Muscle of leg (tissue), 11 donors: Measurements from ENCODE around the gene EXD1. TPM values are rescaled to one million over a fixed set of nuclear protein-coding genes. Genes with fewer than 3 reads are reported as not detected.

ENCODE experiments used
- DNase-seq: peaks from one replicate; pipeline ENCODE4 v3.0.0; 2013
- H3K27ac ChIP-seq: one replicate; pipeline ENCODE4 v1.5.1; 2013; ENCODE audit warnings: mild to moderate bottlenecking, low read length, control low read depth
- H3K27me3 ChIP-seq: one replicate; pipeline ENCODE4 v1.6.1; 2013; ENCODE audit warnings: low read length; ENCODE audit not compliant: control insufficient read depth, insufficient read depth
- H3K36me3 ChIP-seq: one replicate; pipeline ENCODE4 v1.6.1; 2013; ENCODE audit warnings: low read length; ENCODE audit not compliant: control insufficient read depth, insufficient read depth
- H3K4me1 ChIP-seq: one replicate; pipeline ENCODE4 v1.6.1; 2013; ENCODE audit warnings: low read length; ENCODE audit not compliant: control insufficient read depth, insufficient read depth
- H3K4me3 ChIP-seq: one replicate; pipeline ENCODE4 v1.5.1; 2013; ENCODE audit warnings: low read length, control low read depth
- H3K9me3 ChIP-seq: replicated peaks from 2 replicates; pipeline ENCODE4 v1.6.1; 2013; ENCODE audit warnings: low read depth, low read length; ENCODE audit not compliant: control insufficient read depth
- WGBS: methylation state at CpG from one replicate; pipeline ENCODE4 v1.1.5; 2013; ENCODE audit warnings: missing lambda C conversion rate; ENCODE audit not compliant: insufficient coverage; 5-methylcytosine and 5-hydroxymethylcytosine counted together
- polyA plus RNA-seq, 8 donors: library from polyadenylated mRNA; unstranded; fragments of 120-200 nt; gene quantifications; one replicate each; pipeline versions ENCODE4 v1.2.1 to v1.2.3, GENCODE V29; 2013; ENCODE audit warnings: inconsistent platforms in 1 of 8, low replicate concordance in 1 of 8; ENCODE audit not compliant: insufficient read length in 8 of 8, insufficient read depth in 1 of 8
- total RNA-seq: library from RNA; stranded (reverse); fragments of 120-200 nt; gene quantifications from one replicate; pipeline ENCODE4 v1.2.4, GENCODE V29; 2013

EXD1 gene
- total and polyA plus RNA-seq, 9 donors, result 0.07 to 0.40 TPM; not detected in 7

DNA sequence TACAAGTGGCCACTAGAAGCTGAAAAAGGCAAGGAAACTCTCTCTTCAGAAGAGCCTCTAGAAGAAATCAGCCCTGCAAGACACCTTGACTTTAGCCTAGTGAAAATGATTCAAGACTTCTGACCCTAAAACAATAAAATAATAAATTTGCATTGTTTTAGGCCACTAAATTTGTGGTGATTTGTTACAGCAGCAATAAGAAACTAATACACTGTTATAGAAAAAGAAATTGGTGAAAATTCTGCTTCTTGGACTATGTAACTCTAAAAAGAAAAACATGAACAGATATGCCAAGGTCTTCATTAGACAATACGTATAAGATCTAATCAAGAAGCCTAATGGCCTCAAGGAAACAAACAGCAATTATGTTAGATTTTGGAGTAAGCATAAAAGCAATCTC is 36.1 kb downstream of the EXD1 start:
- Histone ChIP-seq H3K27me3 (no peaks in the 10 kb centered on the region), H3K27ac (no peak overlapping the region), H3K9me3 (no peaks in the 10 kb centered on the region), H3K4me1 (no peaks in the 10 kb centered on the region), H3K4me3 (no peak overlapping the region), H3K36me3 (no peaks in the 10 kb centered on the region)
- no peak for DNase-seq
- no CpG with 5 or more reads among the region's 1 CpG for WGBS

DNA sequence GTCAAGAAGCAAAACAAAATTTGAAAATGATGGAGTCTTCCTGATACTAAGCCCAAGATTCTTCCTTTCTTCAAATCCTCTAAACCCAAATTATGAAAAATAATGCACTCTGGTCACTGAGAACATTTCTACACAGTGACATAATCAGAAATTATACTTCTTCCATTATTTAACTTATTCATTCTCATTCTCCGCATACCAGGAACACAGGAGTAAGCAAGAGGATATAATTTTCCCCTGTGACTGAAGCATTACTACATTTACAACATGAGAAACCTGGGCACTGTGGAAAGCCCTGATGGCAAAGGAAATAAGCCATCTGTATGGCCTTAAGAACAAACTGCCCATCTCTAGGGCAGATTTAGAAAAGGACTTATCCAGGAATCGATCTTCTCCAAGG is 47.0 kb downstream of the EXD1 start:
- no peak for DNase-seq
- no CpG with 5 or more reads among the region's 2 CpGs for WGBS
- no peak overlapping the region for H3K27ac ChIP-seq
- H3K4me1 ChIP-seq, result no peaks in the 10 kb centered on the region
- H3K27me3 ChIP-seq, result no peaks in the 10 kb centered on the region
- no peaks in the 10 kb centered on the region for H3K9me3 ChIP-seq
- H3K36me3 ChIP-seq, result no peaks in the 10 kb centered on the region
- H3K4me3 ChIP-seq, result no peak overlapping the region

DNA sequence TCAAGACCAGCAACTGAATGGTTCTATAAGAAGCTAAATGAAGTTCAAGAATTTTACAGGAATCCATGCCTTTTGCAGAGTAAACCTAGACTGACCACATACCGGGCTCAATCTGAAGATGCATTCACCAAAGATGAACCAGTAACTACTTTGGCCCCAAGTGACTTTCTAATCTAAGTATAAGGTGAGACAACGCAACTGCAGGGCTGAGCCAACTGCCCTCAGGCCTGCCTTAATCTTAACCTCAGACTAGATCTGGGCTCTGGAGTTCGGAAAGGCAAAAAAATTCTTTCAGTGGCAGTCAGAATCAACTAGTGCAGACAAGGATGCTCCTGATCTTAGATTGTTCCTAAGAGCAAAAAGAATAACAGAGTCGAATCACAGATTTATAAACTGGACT is 48.3 kb downstream of the EXD1 start:
- WGBS, result 33% methylated on average over 3 of the region's 4 CpGs
- Histone ChIP-seq H3K4me3 (no peak overlapping the region), H3K9me3 (no peaks in the 10 kb centered on the region), H3K36me3 (no peaks in the 10 kb centered on the region), H3K27me3 (no peaks in the 10 kb centered on the region), H3K27ac (no peak overlapping the region), H3K4me1 (no peaks in the 10 kb centered on the region)
- DNase-seq, result no peak

DNA sequence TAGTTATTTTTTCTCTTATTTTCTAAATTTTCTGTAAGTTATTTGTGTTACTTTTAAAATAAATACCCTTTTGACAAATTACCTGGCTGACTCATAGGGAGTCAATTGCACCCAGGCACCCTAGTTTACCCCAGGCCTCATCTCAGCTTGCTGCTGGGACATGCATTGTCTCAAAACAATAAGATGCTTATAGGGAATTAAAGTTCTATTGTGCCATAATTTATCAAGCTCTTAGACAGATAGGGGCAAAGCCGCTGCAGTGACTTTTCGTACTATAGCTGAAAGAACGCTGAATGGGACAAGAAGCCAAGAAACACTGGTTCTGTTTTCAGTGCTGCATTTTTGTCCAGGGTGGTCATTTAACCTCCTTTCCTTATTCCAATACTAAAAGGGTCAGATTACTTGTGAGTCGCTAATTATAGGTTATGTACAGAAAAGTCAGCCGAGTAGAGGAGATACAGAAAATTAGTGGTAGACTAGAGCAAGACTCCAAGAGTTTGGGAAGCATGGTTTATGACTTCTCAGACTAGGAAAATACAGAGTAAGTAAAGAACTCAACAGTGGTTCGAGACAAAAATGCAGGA is 50.3 kb downstream of the EXD1 start:
- H3K9me3 ChIP-seq, result no peaks in the 10 kb centered on the region
- 71% methylated on average over 2 of the region's 6 CpGs for WGBS
- no peaks in the 10 kb centered on the region for H3K4me1 ChIP-seq
- H3K4me3 ChIP-seq, result no peak overlapping the region
- H3K27ac ChIP-seq, result no peak overlapping the region
- H3K27me3 ChIP-seq, result no peaks in the 10 kb centered on the region
- H3K36me3 ChIP-seq, result no peaks in the 10 kb centered on the region
- no peak for DNase-seq

DNA sequence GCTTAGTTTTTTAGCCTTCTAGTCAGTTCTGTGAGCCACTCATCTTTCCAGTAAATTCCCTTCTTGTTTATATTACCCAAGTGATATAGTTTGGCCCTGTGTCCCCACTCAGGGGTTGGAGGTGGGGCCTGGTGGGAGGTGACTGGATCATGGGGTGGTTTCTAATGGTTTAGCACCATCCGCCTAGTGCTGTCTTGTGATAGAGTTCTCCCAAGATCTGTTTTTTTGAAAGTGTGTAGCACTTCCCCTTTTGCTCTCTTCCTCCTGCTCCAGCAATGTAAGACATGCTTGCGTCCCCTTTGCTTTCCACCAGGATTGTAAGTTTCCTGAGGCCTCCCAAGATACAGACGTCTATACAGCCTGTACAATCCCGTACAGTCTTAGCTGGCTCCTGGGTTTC is 60.8 kb downstream of the EXD1 start:
- DNase-seq, result peak; percentile 33
- no peak overlapping the region for H3K27ac ChIP-seq
- no peaks in the 10 kb centered on the region for H3K9me3 ChIP-seq
- H3K36me3 ChIP-seq, result no peaks in the 10 kb centered on the region
- no peaks in the 10 kb centered on the region for H3K27me3 ChIP-seq
- no peaks in the 10 kb centered on the region for H3K4me1 ChIP-seq
- H3K4me3 ChIP-seq, result no peak overlapping the region
- WGBS, result no CpG with 5 or more reads among the region's 4 CpGs

DNA sequence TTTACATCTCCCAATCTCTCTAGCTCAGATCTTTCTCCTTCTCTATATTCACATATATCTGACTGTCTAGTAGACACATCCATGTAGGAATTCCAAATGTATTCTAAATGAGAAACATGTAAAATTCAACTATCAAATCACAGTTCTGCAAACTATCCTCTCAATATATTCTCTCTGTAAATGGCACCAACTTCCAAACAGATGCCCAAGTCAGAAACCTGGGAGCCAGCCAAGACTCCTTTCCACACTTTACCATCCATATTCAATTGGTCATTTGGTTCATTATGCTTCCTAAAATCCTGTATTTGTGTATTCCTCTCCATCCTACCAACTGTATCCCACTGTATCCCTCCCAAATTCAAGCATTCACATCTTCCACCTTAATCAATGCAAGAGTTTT is 61.5 kb downstream of the EXD1 start:
- Histone ChIP-seq H3K4me3 (no peak overlapping the region), H3K27me3 (no peaks in the 10 kb centered on the region), H3K9me3 (no peaks in the 10 kb centered on the region), H3K36me3 (no peaks in the 10 kb centered on the region), H3K4me1 (no peaks in the 10 kb centered on the region), H3K27ac (no peak overlapping the region)
- DNase-seq, result no peak

DNA sequence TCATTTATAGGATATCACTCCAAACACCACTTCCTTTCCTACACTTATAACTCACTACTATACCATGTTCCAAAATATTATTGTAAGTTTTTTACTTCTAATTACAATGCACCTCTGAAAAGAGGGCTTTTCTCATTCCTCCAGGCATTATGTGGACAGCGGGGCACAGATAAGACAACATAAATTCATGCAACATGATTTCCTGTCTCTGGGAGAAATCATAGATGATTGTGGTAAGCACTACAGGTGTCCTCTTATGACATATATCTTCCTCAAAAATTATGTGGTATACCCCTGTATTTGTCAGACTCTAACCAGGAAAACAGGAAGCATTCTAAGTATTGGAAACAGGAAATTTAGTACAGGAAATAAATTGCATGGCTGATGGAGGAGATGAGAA is 68.8 kb downstream of the EXD1 start:
- no peak overlapping the region for H3K4me3 ChIP-seq
- H3K36me3 ChIP-seq, result no peaks in the 10 kb centered on the region
- H3K9me3 ChIP-seq, result no peaks in the 10 kb centered on the region
- no CpG with 5 or more reads among the region's 1 CpG for WGBS
- H3K27ac ChIP-seq, result no peak overlapping the region
- H3K27me3 ChIP-seq, result no peaks in the 10 kb centered on the region
- DNase-seq, result no peak
- H3K4me1 ChIP-seq, result no peaks in the 10 kb centered on the region

DNA sequence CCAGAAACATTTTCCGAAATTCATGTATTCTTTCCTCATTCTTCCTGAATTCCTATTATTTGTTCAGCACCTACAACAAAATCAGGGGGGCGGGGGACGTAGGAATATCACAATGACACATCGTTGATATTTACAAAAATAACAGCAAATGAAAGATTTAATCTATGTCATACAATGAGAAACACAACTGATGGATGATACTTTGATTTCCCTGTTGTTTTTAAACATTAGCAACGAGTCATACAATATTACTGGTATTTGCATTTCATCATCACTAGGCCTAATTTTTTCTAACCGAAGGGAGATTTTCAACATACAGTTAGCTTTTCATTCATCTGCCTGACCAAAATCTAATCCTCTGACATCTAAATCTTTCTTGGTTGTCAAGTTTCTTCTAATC is 69.2 kb downstream of the EXD1 start:
- Histone ChIP-seq H3K27ac (no peak overlapping the region), H3K27me3 (no peaks in the 10 kb centered on the region), H3K4me1 (no peaks in the 10 kb centered on the region), H3K9me3 (no peaks in the 10 kb centered on the region), H3K36me3 (no peaks in the 10 kb centered on the region), H3K4me3 (no peak overlapping the region)
- no peak for DNase-seq
- WGBS, result 80% methylated on average over 1 of the region's 6 CpGs

DNA sequence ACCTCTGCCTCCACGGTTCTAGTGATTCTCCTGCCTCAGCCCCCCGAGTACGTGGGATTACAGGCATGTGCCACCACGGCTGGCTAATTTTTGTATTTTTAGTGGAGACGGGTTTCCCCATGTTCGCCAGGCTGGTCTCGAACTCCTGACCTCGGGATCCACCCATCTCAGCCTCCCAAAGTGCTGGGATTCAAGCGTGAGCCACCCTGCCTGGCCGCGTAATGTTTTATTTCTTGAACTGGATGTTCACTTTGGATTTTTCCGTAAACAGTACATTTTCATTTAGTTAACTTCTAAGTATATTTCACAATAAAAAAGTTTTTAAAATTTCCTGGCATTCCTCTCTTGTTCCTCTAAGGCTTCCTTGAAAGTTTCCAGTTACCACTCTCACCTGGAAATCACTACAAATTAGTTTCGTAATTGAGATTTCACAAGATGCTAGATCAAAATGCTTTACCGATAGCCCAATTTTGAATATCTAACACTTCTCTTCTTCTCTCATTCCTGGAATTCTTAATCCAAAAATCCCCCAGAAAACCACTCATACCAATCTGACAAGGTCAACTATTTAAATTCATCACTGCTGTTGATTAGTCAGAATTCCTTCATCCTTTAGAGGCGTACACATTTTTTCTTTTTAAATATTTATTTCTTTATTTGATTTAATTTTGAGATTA is 69.8 kb downstream of the EXD1 start:
- Histone ChIP-seq H3K4me3 (no peak overlapping the region), H3K27me3 (no peaks in the 10 kb centered on the region), H3K36me3 (no peaks in the 10 kb centered on the region), H3K27ac (no peak overlapping the region), H3K4me1 (no peaks in the 10 kb centered on the region), H3K9me3 (no peaks in the 10 kb centered on the region)
- DNase-seq, result no peak
- WGBS, result 83% methylated on average over 8 of the region's 15 CpGs

DNA sequence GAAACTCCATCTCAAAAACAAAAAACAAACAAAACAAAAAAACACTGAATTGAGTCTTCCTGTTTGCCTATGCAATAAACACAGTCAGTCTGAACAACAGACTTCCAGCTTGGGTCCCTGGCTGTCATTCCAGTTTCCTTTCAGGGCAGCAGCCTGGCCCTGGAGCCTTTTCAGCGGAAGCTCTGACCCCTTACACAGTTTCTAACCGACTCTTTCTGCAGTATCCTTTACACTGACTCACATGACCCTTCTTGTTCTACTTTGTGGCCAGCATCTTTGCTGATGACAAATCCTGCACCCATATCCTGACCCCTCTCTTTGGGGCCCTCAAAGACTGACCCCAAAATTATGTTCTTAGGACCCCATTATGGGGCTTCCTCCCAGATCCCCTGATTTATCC is 76.1 kb downstream of the EXD1 start:
- DNase-seq, result peak; percentile 3
- H3K27ac ChIP-seq, result no peak overlapping the region
- H3K36me3 ChIP-seq, result no peaks in the 10 kb centered on the region
- H3K4me1 ChIP-seq, result no peaks in the 10 kb centered on the region
- H3K9me3 ChIP-seq, result no peaks in the 10 kb centered on the region
- H3K27me3 ChIP-seq, result no peaks in the 10 kb centered on the region
- WGBS, result 77% methylated on average over 2 of the region's 2 CpGs
- no peak overlapping the region for H3K4me3 ChIP-seq

DNA sequence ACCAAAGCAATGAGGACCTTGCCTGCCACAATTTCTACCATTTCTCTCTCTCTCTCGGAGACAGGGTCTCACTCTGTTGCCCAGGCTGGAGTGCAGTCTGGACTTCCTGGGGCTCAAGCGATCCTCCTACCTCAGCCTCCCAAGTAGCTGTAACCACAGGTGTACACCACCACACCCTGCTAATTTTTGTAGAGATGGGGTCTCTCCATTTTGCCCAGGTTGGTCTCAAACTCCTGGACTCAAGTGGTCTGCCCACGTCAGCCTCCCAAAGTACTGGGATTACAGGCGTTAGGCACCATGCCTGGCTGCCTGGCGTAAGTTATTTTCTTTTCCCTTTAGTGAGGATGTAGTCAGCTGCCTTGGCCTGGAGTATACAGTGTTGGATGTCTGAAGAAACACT is 76.8 kb downstream of the EXD1 start:
- no peaks in the 10 kb centered on the region for H3K27me3 ChIP-seq
- no peak overlapping the region for H3K27ac ChIP-seq
- H3K36me3 ChIP-seq, result no peaks in the 10 kb centered on the region
- 80% methylated on average over 1 of the region's 5 CpGs for WGBS
- no peaks in the 10 kb centered on the region for H3K9me3 ChIP-seq
- no peaks in the 10 kb centered on the region for H3K4me1 ChIP-seq
- DNase-seq, result no peak
- H3K4me3 ChIP-seq, result no peak overlapping the region
